GM21723 (cell line): ENCODE measurements around the gene LCN6.

ENCODE experiments used
- ATAC-seq: cut with Tn5 transposase; IDR thresholded peaks from one replicate; pipeline ENCODE4 v1.9.1; 2021; ENCODE audit warnings: mild to moderate bottlenecking, moderate library complexity; ENCODE audit not compliant: unreplicated experiment

Gene LCN6

DNA sequence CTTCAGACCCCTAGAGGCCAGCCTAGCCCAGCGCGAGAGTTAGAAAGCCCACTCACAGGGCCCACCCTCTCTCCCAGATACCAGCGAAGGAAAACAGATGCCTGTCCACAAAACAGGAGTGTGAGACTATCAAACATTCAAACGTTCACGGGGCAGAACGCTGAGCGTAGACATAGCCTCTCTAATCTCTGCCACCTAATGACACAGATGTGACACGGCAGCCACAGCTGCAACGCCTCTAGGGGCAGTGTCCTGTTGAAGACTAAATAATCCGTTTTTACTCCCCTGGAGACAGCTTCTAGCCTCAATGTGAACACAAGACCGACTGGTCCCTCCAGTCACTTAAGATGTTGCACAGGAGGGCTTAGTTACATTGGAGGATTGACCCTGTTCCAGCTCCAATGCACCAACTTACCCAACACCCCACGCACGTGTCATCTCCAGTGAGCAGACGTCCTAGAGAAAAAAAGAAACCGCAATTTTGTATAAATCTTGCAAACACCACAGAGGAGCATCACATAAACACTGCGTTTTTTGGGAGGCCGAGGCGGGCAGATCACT, 21.6 kb downstream of the LCN6 start:
- ATAC-seq: no peak

DNA sequence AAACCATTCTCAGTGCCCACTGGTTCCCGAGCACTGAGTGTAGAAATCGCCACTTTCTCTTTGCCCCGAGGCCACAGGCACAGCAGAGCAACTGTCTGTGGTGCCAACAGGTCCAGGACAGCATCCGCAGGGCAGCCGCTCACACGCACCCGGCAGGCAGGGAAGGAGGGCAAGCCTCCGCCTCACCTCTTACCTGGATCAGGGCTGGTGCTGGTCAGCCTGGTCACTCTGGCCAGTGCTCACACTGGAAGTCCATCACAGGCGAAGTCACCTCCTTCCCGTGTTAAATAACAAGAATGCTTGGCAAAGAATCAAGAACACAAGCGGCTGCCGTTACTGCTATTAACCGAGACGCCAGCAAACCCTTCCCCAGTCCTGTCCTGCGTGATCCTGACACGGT, 22.2 kb downstream of the LCN6 start:
- no peak for ATAC-seq

DNA sequence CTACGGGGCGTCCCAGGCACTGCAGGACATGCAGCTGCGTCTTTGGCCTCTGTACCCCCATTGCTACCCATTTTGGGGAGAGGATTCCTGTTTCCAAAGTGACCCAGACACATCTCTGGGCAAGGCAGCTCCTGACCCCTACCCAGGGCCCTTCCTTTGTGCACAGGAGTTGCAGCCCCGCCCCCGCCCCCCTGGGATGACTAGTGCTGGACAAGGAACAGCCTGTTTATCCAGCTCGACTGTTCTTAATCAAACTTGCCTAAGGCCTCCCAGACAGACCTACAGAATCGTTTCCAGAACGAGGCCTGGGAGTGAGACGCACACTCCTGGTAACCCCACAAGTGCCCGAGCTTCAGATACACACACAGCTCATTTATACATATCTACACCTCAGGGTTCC, 22.7 kb downstream of the LCN6 start:
- ATAC-seq: no peak

DNA sequence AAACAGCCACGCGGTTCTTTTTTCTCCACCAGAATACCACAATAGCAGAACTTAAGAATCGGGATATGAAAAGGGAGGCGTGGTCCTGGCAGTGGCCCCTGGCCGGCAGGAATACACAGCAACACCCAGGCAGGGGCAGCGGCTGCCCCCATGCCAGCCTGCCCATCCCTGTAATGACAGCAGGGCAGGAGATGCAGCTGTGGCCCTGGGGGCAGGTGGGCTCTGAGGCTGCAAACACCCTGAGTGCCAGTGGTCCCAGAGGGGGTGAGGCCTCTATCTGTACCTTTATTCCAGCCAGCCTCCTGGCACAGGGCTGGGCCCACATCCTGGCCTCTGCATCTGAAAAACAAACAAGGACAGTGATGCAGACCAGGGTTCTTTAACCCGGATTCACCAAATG, 23.6 kb downstream of the LCN6 start:
- ATAC-seq: no peak

DNA sequence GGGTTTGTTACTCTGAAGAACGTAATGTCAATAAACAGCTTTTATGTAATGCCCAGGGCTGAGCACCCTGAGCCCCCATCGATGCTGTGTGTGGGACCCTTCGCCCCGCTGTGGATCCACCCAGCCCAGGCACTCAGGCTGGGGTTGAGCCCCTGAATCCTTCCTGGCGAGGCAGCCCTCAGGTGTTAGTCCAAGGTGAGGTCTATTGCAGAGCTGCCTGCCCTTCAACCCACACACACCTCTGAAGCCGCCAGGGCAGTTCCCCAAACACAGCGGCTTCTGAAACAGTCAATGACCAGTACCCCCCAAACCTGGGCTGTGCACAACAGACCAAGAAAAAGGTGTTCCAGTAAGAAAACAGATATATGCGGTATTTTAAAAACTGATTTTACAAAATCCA, 24.3 kb downstream of the LCN6 start:
- ATAC-seq: no peak

DNA sequence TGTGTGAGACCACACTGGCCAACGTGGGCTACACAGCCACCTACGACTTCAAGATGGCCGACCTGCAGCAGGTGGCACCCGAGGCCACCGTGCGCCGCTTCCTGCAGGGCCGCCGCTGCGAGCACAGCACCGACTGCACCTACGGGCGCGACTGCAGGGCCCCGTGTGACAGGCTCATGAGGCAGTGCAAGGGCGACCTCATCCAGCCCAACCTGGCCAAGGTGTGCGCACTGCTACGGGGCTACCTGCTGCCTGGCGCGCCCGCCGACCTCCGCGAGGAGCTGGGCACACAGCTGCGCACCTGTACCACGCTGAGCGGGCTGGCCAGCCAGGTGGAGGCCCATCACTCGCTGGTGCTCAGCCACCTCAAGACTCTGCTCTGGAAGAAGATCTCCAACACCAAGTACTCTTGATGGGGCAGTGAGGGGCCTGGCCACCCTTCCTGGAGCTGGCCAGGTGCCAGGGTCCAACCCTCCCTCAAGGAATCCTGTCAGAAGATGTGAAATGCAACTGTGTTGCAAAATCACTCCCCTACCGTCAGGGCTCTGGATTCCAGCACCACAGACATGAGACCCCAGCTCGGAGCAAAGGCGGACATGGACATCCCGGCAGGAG, 24.9 kb downstream of the LCN6 start:
- ATAC-seq: no peak

DNA sequence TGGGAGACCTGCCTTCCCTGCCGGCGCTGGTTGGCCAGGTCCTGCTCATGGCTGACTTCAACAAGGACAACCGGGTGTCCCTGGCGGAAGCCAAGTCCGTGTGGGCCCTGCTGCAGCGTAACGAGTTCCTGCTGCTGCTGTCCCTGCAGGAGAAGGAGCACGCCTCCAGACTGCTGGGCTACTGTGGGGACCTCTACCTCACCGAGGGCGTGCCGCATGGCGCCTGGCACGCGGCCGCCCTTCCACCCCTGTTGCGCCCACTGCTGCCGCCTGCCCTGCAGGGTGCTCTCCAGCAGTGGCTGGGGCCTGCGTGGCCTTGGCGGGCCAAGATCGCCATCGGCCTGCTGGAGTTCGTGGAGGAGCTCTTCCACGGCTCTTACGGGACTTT, 25.4 kb downstream of the LCN6 start:
- no peak for ATAC-seq

DNA sequence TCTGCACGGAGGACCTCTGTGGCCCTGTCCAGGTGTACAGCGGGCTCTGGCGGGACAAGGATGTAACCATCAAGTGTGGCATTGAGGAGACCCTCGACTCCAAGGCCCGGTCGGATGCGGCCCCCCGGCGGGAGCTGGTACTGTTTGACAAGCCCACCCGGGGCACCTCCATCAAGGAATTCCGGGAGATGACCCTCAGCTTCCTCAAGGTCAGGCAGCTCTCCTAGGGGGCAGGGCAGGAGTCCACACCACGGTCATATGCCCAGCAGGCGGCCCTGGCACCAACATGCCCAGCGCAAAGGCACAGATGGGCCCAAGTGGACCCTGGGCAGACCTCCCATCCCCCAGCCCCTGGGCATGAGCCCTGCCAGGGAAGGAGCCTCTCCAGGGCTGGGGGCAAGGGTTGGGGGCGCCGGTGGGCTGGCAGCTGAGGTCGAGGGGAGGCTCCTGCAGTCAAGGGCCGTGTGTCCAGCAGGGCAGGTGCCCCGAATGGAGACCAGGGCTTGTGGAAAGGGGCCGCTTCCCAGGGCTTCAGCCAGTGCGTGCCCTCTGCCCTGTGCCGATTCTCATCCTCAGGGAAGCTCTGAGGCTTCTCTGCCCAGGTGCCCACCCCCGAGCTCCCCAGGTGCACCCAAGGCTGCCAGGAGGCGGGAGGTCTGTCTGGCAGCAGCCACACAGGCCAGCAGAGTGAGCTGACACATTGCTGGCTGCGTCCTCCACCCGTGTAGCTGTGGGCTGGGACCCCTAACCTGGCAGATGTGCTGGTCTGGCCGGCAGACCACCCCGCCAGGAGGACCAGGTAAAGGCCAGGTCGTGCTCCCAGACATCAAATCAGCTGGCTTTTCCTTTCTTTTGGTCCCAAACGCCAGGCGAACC, 26.0 kb downstream of the LCN6 start:
- ATAC-seq: no peak

DNA sequence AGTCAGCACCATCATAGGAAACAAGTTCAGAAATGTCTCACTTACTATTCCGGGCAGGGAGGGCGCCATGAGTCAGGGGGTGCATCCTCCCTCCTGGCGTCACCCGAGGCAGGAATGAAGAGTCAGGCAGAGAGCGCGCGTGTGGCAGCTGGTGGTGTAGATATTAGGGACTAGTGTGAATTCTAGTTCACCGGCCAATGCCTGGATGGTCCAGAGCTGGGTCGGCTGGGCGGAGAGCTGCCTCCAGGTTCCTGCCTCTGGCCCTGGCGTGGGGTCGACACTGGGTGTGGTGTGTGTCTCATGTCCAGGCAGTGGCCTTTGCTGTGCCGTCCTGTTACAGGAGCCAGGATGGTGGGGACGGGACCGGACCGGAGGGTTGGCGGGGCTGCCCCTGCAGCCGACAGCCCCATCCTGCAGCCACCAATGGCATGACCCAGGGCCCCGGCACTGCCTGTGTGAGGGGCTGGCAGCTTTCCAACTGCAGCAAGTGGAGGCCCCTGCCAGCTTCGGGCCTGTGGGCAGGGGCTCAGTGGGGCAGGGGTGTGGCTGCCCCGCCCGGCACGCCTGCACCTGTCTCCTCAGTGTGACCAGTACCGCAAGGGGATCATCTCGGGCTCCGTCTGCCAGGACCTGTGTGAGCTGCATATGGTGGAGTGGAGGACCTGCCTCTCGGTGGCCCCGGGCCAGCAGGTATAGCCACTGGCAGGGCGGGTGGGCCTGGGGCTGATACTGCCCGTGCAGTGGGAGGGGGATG, 26.8 kb downstream of the LCN6 start:
- no peak for ATAC-seq

DNA sequence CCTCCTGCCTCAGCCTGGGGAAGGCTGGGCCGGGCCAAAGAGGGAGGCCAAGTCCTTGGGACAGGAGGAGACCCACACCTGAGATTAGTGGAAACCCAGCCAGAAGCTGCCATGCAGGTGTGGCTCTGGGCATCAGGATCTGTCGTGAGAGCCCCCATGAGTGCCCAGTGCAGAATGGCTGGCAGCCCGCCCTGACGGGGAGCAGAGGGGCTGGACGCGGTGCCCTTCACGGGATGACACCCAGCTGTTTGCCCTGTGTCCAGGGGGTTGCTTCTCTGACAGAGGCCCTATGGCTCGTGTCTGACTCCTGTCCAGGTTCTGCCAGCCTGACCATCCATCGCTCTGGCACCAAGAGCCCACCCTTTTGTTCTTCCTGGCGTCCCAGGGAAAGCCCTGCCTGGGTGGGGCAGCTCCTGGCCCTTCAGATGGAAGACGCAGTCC, 27.4 kb downstream of the LCN6 start:
- no peak for ATAC-seq

DNA sequence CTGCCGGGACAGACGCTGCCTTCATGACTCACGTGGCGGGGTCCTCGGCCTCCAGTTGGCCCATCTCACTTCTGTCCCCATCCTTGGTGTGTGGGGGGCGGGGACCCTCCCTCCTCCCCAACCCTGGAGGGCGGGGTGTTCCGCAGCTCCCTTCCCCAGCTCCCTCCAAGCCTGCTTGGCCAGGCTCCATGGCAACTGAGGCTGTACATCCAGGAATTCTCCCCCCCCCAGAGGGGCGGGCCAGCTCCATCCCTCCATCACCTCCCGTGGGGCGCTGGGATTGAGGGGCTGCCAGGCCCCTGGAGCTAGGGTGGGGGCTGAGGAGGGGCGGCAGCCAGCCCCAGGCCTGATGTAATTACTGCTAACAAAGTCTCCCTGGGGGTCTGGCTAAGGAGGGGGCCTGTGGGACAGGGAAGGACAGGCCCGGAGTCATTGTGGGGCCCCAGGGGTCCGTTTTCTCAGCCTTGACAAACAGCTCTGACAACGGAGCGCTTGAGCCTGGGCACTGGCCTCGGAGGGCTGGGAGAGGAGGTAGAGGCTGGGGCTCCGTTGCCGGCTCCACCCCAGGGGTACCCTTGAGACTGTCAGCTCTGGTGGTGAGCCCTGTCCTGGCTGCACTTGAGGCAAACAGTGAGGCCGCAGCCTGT, 28.0 kb downstream of the LCN6 start:
- ATAC-seq: no peak

DNA sequence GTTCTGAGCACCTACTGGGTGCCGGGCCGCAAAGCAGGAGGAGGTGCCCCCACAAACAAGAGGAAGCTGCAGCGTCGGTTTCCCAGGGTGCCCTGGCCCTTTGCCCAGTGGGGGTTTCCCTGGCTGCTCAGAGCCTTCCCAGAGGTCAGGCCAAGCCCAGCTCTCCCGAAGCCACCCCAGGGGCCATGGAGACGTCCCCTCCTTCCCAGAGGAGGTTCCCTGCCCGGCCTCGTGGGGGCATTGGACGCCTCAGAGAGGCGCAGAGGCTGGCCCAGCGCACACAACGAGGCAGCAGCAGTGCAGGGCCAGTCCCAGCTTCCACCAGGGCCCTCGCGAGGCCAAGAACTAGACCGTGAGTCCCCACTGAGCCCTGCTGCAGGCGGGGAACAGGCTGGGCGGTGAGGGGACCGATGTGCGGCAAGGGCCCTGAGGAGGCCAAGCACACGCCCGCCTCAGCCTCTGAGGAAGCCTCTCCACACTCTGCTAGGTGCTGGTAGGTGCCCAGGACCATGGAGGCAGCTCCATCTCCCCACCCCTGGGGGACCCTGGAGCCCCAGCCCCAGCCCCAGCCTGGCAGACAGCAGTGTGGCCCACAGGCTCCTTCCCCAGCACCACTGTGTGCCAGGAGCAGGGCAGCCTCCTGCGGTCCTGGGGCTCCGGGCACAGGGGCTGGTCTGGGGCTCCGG, 29.0 kb downstream of the LCN6 start:
- ATAC-seq: no peak

DNA sequence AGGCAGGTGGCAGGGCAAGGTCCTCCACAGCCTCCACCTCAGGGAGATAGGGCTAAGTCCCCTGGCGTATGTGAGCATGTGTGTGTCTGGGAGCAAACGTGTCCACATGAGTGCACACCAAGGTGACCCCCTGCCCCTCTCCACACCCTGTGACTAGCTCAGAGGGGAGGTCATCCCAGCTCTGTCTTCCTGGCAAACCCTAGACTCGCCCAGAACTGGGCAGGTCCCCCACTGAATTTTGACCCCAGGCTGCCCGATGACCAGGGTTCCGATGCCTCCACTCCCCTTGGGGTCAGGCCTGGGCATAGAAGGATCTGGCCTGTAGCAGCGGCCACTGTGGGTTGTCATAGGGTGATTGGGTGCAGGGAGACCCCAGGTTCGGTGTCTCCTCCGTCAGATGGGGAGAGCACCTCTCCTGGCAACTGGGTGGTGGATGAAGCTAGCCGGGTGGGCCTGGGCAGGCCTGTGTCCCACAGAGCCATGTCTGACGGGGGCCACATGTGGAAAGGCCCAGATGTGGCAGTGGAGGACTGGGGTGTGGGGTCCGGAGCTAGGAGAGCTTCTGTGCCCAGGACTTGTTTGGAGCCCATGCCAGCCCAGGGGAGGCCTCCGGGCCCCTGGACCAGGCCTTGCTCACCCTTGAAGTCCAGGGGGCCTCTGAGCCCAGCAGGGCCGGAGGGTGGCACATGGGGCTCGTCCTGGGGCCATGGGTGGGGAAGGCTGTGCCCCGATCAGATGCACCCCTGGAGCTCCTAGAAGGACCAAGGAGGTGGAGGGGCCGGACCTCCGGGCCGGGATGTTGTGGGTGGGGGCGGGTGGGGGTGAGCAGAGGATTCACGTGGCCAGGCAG, 29.8 kb downstream of the LCN6 start:
- ATAC-seq: no peak

DNA sequence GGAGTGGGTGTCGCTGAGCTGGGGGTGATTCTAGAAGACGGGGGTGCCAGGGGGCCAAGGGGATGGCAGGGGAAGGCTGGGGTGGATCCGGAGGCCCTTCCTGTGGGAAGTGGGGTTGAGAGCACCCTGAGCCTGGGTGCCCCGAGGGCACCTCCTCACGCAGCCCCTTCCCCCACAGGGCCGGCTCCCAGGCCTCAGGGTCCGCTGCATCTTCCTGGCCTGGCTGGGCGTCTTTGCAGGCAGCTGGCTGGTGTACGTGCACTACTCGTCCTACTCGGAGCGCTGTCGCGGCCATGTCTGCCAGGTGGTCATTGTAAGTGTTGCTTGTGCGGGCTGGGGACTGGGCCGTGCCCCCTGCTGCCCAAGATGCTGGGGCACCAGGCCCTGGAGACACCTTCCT, 30.9 kb downstream of the LCN6 start:
- no peak for ATAC-seq

DNA sequence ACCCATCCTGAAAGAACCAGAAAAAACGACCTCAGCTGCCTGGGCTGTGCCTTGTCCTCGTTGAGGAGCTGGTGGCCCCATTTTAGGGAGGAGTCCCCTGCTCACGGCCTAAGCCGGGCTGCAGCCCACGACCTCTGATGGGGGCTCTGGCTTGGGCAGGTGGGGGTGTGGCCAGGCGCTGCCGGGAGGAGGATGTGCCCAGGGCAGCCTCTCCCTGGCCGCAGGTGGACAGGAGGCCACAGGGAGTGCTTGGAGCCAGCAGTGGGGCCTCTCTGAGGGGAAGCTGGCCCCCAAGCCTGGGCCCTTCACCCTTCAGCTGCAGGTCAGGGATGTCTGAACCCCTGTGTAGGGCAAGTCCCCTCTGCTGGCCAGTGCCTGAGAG, 33.4 kb downstream of the LCN6 start:
- no peak for ATAC-seq

DNA sequence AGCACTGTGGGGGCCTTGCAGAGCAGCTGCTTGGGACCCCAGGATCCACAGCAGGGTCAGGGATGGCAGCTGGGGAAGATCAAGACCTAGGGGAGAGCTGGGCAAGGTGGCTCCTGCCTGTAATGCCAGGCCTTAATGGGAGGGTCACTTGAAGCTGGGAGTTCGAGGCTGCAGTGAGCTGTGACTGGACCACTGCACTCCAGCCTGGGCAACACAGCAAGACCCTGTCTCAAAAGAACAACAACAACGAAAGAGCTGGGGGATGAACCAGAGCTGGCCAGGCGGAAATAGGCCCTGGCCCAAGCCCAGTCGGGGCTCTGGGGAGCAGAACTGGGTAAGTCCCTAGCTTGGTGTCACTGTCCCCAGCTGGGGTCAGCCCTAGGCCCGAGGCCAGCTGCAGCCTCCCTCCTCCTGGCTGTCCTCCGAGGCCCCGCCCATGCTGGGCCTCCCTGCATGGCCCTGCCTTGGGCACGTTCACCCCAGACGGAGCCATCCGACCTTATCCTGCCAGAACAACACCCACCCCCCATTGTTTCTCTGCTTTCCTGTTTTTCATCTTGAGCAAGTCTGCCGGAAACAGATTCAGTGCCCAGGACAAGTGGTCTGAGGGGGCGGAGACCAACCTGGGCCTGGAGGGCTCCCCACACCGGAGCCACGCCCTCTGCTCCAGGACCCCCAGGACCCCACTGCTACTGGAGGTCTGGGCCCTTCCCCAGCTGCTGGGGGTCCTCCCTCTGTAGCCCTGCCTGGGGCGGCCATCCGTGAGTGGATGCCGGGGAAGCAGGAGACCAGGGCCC, 34.0 kb downstream of the LCN6 start:
- ATAC-seq: no peak

DNA sequence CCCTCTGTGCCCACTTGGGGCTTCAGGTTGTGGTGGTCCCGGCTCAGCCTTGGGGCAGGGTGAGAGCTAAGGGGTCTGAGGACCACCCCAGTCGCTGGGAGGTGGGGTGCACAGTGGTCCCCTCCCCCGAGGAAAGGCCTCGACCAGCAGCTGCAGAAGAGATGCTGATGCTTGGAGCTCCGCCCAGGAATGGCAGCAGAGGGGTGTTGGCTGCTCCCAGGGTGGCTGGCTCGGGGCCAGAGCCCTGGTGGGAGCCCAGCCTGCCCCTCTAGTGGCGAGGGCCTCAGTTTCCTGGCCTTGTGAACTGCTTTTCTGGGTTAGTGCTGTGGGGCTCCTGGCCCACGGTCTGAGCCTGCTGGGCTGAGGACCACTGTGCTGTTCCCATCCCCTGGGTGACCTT, 34.8 kb downstream of the LCN6 start:
- no peak for ATAC-seq

DNA sequence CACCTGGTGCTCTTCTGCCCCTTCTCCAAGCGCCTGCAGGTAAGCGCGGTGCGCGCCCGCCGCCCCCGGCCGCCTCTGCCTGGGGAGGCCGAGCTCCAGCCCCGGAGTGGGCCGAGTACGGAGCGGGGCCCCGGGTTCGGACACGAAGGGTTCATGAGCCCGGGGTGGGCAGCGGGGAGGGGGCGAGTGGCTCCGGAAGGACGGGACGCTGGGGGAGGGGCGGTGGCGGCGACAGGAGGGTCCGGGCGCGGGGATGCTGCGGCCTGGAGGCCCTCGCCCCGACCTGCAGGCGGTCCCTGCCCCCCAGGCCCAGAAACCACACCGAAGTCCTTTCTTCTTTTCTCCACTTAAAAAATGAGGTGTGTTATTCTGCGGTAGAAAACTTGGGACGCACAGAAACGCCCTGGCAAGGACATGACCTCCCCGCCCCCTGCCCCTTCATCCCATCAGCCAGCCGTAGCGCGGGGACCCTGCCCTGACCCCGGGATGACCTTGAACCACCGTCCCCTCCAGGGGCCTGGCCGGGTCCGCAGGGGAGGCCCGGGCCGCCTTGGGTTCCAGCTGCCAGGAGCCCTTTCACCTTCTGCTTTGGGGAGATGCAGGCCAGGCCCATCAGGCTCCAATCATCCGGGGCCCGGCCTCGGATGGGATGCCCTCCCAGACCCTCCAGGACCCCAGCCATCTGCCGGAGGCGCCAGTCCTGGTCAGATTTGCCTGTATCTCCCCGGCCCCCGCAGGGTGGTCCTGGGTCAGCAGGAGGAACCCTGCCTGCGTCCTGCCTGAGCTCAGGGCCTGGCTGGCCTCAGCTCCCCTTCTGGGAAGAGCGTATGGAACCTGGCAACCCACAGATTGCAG, 35.4 kb downstream of the LCN6 start:
- ATAC-seq: no peak
